GM21423 (cell line): ENCODE results near the gene S1PR2.
"Not testable (repeated sequence)": the region's sequence is repeated elsewhere in the genome, so short reads cannot be mapped to it uniquely, and the experiment has no call there.

Experiments
- ATAC-seq: cut with Tn5 transposase; IDR thresholded peaks from one replicate; pipeline ENCODE4 v1.9.1; 2021; ENCODE audit warnings: mild to moderate bottlenecking, moderate library complexity; ENCODE audit not compliant: unreplicated experiment

S1PR2 gene

DNA sequence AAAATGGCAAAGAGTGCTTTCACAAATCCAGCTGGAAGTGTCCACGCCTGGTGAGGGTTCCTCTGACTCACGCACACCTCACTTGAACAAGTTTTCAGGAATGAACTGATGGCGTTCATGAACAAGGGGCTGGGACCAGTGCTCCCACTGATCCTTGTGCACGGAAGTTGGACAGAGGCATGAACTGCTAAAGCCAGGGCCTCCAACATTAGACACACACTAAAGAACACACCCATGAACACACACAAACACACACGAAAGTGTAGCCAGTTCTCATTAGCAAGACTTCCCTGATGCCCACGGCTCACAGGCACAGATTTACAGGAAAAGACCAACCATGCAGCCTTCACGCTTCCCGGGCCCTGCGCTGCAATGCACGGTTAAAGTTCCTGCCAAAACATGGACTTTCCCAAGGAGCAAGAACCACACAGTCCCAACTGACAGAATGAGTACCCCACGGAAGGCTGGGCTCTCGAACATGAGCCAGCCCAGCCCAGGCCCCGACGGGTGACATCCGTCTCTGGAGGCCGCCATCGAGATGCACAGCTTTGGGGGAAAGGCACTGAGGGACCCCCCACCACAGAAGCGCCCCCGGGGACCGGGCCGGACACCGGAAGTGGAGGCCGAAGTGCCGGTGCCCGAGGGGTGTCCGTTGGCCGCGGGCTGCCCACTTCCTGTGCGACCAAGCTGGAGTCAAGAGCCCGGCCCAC, 37.2 kb downstream of the S1PR2 start:
- peak; percentile 20 for ATAC-seq

DNA sequence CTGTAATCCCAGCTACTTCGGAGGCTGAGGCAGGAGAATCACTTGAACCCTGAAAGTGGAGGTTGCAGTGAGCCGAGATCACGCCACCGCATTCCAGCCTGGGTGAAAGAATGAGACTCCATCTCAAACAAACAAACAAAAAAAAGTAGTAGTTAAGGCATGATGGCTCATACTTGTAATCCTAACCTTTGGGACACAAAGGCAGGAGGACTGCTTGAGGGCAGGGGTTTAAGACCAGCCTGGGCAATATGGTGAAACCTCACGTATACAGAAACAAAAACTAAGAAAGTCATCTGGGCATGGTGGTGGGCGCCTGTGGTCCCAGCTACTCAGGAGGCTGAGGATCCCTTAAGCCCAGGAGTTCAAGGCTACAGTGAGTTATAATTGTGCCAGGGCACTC, 38.2 kb downstream of the S1PR2 start:
- no peak for ATAC-seq

DNA sequence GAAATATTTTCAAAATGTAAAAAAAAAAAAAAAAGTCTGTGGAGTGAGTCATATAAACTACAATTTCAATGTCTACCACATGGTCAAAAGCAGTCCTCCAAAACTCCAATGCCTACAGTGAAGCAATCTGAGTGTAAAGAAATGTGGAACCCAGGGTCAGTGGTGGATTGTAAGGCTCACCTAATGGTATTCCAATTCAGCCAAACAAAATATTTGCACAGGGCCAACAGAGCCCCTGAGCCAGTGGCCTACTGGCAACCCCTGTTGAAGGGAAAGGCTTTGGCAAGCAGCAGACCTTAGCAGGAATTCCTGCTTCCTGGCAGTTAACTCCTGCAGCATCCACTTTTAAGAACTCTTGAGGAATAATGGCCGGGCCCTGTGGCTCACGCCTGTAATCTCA, 39.8 kb downstream of the S1PR2 start:
- no peak for ATAC-seq

DNA sequence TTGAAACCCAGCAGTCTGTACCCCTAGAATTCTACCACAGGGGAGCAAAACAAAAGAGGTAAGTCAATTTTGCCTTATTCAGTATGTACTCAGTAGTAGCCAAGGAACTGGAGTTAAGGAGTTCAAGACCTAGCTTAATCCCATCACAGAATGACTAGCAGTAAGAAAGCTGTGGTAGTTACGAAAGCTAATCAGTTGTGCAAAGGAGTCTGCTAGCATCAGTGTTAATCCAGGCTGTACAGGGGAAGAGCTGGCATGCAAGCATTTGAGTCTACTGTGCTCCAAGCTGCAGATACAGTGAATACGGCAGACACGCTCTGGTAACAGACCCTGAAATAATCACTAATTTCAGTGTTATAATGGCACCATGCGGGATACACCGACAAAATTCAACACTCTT, 41.1 kb downstream of the S1PR2 start:
- no peak for ATAC-seq

DNA sequence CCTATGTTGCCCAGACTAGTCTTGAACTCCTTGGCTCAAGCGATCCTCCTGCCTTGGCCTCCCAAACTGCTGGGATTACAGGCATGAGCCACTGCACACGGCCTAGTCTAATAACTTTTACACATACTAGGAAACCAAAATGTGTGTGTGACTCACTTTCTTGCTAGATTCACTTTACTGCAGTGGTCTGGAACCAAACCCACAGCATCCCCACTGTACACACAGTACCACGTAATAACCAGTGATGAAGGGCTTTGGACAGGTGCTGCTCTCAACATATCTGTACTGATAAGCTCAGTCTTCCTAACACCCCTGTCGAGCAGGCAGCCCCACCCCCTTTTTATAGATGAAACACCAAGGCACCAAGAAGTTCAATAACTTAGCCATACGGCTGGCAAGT, 41.5 kb downstream of the S1PR2 start:
- ATAC-seq, result no peak

DNA sequence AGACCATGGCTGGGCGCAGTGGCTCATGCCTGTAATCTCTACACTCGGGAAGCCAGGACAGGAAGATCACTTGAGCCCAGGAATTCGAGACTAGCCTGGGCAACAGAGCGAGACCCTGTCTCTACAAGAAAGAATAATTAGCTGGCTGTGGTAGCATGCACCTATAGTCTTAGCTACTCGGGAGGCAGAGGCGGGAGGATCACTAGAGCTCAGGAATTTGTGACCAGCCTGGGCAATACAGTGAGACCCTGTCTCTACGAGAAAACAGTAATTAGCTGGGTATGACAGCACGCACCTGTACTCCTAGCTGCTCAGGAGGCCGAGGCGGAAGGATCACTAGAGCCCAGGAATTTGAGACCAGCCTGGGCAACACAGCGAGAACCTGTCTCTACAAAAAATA, 43.8 kb downstream of the S1PR2 start:
- no peak for ATAC-seq

DNA sequence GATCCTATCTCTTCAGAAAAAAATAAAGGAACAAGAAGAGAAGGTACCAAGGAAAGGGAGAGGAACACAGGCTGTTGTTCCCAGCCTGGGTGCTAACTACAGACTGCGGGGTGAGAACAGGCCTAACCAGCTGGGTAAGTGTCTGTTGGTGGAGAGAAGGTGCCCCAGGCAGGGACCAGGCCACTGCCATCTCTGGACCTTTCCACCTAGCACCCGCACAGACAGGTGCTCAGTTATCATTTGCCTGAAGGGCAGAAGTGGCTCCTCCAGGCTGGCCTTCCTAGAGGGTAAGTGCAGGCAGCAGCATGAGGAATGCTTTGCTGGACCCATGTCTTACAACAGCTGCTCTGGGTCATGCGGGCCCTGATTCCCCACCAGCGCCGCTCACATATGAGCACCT, 46.5 kb downstream of the S1PR2 start:
- no peak for ATAC-seq

DNA sequence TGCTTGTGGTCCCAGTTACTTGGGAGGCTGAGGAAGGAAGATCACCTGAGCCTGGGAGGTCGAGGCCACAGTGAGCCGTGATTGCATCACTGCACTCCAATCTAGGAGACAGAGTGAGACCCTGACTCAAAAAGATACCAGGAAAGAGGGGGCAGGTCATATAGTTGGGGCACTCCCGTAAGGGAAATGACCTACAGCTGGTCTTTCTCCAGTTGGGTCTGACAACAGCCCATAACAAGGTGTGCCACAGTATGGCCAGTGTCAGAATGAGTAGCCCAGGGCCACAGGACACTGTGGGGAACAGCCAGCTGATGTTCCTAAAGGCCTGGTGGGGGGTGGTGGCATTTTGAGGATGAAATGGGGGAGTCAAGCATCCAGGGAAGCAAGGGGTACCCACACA, 47.2 kb downstream of the S1PR2 start:
- ATAC-seq, result no peak

DNA sequence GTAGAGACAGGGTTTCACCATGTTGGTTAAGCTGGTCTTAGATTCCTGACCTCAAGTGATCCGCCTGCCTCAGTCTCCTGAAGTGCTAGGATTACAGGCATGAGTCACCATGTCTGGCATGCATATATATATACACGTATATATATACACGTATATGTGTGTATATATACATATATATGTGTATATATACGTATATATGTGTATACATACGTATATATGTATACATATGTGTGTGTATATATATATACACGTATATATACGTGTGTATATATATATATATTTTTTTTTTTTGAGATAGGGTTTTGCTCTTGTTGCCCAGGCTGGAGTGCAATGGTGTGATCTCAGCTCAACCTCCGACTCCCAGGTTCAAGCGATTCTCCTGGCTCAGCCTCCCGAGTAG, 48.3 kb downstream of the S1PR2 start:
- no peak for ATAC-seq

DNA sequence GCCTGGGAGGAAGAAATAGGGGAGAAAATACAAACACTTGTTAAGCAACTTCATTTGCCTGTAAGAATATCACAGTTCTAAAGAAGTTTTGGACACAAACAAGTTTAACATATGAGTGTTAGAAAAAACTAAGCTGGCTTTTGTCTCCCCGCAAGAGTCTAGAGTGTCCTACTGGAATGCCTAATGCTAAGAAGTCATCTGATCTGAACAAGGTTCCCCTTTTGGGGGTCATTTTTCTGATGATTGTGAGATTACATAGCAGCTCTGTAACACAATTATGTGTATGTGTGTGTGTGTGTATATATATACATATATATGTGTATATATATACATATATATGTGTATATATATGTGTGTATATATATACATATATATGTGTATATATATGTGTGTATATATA, 49.1 kb downstream of the S1PR2 start:
- ATAC-seq, result no peak

DNA sequence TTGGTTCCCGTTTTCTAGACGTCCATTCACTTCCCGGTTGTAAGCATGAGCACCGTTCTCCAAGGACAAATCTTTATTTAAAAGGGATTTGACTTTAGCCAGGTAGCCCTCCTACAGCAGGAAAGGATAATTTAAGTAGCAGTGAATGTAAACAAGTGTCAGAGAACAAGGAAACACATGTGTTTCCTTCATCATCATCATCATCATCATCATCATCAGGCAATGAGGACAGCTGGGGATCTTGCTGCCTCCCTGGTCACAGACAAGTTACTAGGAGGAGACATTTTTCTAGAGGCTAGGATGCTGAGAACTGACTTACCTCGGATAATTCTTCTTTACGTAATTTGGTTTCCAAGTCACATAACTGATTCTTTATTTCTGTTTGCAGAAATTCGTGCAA, 50.7 kb downstream of the S1PR2 start:
- no peak for ATAC-seq

DNA sequence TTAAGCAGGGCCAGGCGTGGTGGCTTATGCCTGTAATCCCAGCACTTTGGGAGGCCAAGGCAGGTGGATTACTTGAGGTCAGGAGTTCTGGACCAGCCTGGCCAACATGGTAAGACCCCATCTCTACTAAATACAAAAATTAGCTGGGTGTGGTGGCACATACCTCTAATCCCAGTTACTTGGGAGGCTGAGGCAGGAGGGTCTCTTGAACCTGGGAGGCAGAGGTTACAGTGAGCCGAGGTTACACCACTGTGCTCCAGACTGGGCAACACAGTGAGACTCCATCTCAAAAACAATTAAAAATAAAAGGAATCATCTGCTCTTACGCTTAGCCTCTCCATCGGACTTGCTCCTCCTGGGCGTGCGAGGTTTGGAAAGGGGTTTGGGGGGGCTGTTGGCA, 51.1 kb downstream of the S1PR2 start:
- ATAC-seq, result not testable (repeated sequence)

DNA sequence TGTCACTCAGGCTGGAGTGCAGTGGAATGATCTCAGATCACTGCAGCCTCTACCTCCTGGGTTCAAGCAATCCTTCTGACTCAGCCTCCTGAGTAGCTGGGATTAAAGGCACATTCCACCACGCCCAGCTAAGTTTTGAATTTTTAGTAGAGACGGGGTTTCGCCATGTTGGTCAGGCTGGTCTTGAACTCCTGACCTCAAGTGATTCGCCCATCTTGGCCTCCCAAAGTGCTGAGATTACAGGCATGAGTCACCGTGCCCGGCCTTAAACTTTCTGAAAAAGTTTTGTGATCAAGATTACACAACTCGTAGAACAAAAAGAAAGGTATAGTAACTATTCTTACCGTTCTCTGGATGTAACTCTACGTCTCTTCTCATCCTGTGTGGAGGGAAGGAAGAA, 57.6 kb downstream of the S1PR2 start:
- ATAC-seq, result no peak
